IPS DF 4.7 (cell line): ENCODE data around the gene SPEN.

Experiments used
- DNase-seq: peaks from one replicate; pipeline ENCODE4 v3.0.0-alpha.2; 2013; ENCODE audit warnings: low spot score; ENCODE audit errors: extremely low read depth

The SPEN gene

DNA sequence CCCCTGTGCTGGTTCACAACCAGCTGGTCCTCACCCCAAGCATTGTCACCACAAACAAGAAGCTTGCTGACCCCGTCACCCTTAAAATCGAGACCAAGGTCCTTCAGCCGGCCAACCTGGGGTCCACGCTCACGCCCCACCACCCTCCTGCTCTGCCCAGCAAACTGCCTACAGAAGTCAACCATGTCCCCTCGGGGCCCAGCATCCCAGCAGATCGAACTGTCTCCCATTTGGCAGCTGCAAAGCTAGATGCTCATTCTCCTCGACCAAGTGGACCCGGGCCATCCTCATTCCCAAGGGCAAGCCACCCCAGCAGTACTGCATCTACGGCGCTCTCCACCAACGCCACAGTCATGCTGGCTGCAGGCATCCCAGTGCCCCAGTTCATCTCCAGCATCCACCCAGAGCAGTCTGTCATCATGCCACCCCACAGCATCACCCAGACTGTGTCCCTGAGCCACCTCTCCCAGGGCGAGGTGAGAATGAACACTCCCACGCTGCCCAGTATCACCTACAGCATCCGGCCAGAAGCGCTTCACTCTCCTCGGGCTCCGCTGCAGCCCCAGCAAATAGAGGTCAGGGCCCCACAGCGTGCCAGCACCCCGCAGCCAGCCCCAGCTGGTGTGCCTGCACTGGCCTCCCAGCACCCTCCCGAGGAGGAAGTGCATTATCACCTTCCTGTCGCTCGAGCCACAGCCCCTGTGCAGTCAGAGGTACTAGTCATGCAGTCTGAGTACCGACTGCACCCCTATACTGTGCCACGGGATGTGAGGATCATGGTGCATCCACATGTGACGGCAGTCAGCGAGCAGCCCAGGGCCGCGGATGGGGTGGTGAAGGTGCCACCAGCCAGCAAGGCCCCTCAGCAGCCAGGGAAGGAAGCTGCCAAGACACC lies 87.8 kb downstream of the SPEN start:
- no peak for DNase-seq

DNA sequence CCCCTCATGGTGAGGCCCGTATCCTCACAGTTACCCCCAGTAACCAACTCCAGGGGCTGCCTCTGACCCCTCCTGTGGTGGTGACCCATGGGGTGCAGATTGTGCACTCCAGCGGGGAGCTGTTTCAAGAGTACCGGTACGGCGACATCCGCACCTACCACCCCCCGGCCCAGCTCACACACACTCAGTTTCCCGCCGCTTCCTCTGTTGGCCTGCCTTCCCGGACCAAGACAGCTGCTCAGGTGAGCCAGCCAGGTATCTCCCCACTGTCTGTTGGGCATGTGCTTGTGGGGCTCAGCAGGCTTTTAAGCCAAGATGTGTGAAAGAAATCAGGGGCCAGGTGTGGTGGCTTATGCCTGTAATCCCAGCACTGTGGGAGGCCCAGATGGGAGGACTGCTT lies 88.5 kb downstream of the SPEN start:
- no peak for DNase-seq

DNA sequence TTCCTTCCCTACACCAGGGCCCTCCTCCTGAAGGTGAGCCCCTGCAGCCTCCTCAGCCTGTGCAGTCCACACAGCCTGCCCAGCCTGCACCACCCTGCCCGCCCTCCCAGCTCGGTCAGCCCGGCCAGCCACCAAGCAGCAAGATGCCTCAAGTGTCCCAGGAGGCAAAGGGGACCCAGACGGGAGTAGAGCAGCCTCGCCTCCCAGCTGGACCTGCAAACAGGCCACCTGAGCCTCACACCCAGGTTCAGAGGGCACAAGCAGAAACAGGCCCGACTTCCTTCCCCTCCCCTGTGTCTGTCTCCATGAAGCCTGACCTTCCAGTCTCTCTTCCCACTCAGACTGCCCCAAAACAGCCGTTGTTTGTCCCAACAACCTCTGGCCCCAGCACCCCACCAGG lies 89.6 kb downstream of the SPEN start:
- no peak for DNase-seq

DNA sequence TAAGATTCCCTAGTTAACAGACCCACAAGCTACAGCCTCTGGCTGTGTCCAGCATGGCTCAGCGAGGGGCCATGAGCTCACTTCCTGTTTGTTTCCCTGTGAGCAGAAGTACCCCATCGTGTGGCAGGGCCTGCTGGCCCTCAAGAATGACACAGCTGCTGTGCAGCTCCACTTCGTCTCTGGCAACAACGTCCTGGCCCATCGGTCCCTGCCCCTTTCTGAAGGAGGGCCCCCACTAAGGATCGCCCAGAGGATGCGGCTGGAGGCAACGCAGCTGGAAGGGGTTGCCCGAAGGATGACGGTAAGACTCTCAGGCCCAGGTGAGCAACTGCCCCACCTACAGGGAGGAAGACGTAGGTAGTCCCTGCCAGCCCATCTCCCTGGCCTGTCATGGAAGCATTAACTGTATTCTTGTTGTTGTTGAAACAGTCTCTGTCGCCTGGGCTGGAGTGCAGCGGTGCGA lies 90.2 kb downstream of the SPEN start:
- no peak for DNase-seq

DNA sequence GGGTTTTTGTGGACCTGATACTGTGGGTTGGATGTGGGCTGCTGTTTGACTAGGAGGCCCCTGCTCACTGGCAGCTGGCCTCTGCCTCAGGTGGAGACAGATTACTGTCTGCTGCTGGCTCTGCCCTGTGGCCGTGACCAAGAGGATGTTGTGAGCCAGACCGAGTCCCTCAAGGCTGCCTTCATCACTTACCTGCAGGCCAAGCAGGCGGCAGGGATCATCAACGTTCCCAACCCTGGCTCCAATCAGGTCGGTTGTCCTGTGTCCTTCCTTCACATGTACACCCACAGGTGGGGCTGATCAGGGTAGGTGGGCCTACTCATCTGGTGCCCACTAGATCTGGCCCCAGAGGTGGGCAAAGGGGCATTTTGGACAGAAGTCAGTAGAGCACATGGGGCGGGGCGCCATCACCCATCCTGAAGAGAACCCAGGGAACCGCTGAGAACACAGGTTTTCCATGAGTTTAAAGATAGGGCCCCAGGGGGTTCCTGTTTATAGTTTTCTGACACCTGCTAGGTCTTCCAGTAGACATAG lies 91.2 kb downstream of the SPEN start:
- DNase-seq = no peak

DNA sequence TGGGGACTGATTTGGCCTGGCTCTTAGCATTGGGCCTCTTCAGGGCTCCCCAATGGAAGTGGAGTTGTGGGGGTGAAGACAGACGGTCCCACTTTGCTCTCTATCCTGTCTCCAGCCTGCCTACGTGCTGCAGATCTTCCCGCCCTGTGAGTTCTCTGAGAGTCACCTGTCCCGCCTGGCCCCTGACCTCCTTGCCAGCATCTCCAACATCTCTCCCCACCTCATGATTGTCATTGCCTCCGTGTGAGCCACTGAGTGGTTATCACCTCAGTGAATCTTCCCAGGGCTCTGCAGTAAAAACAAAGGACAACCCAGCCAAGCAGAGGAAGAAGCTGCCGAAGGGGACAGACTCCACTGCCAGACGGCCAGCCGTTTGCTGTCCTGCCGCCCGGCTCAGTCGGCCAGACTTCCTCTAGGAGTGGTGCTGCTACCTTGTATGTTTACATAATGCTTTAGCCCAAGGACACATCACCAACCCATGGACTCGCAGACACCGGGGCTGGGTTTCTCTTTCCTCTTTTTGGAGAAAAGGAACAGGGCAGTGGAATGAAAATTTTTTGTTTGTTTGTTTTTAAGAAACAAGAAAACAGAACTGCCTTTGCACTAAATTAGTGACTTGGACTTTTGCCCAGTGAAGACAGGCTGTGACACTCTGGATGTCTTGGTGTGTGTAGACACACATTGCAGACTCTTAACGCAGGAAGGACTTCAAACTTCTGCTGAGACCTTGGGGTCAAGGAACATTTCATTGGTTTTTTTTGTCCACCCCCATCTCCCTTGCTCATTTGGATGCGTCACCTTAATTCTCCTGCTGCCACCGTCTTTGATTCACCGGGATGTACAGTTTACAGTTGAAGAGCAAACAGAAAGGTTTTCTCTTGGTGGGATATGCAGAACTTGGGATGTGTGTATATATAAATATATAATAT lies 91.9 kb downstream of the SPEN start:
- DNase-seq = no peak

DNA sequence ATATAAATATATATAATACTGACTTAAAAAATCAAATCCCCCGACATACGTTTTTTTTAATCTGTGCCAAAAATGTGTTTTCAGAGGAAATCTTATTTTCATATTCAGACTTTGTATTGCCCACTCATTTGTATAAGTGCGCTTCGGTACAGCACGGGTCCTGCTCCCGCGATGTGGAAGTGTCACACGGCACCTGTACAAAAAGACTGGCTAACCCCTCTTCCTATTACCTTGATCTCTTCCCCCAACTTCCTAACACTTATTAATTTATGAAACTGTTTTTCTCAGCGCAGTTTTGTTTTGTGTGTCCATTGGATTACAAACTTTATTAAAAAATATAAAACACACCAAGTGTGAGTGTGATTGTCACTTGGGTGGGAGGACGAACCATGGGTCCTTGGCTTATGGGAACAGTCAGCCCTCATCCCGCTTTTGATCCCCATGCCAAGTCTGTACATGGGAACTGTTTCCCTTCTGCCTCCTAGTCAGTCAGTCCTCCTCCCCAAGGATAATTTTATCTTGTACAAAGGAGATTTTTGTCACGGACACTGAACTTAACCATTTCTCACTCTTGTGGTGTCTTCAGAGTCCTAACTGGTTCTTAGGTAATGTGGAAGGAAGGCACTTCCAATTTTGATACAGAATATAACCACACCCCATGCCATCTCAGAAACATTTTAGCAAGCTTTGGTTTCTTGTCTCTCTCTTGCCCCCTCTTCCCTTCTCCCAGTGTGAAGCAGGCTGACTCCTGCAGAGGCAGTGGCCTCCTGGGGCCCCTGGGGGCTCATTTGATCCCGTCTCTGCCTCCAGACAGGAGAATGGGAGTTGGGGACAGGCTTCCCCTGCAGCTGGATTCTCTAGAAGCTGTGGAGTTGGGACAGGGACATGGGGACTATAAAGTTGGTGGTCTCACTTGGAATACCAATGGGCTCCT lies 92.9 kb downstream of the SPEN start:
- no peak for DNase-seq

DNA sequence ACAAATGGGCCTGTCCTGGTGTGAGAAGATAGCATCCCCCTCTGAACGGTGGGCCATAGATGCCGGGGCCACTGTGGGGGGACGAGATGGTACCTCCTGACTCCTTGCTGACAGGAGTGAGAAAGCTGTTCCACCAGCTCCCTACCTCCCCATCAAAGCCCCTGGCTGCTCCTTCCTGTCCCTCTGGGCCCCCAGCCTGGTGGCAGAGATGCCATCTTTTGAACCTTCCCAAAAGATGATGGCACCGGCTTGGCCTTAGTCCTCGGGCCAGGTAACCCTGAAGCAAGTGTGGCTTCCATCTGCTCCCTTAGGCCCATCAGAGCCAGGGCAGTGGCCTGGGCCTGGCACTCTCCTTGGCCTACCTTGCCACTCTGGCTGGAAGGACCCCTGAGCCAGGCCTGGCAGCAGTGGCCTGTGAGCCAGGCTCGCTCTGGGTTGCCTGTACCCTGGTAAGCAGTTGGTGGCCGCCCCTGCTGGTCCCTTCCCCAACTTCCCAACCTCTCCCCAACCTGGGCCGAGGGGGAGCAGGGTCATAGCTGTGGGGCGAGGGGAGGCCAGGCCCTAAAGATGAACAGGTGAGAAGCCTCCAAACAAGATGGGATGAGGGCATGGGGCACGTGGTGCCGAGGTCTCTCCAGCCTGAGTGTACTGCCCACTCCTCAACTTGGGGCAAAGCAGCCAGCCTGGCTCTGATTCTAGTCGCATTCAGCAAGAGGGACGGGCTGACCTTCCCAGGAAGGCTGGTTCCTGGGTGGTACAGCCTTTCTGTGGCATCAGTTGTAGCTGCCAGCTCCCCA lies 93.7 kb downstream of the SPEN start:
- no peak for DNase-seq

DNA sequence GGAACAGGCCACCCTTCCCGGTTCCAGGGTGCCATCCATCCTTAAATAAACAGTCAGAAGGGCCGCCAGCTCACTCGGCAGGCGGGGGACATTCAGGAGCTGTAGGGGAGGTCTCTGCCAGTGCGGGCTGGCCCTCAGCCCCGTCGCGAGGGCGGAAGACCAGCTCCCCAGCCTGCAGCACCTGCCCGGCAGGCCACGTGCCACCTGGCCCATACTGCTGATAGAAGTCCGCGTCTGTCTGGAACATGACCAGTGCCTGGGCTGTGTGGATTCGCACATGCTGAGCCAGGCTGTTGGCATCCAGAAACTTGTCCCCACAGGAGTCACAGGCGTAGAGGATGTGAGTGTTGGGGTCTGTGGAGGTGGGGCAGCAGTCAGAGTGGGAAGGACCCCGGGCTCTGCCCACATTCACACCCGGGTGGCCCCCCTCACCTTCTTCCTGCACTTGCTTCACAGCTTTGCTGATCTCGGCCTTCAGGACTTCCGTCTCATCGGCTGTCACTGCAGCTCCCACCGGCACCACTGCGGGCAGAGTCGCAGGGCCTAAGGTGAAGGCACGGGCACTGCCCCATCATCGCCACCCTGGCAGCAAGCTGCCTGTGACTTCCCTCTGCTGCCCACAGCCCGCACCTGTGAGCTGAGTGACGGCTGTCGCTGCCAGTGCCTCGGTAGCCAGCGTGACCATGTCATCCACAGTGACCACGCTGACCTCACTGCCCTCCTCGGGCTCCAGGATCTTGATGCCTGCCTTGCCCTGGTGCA lies 94.6 kb downstream of the SPEN start:
- DNase-seq = no peak

DNA sequence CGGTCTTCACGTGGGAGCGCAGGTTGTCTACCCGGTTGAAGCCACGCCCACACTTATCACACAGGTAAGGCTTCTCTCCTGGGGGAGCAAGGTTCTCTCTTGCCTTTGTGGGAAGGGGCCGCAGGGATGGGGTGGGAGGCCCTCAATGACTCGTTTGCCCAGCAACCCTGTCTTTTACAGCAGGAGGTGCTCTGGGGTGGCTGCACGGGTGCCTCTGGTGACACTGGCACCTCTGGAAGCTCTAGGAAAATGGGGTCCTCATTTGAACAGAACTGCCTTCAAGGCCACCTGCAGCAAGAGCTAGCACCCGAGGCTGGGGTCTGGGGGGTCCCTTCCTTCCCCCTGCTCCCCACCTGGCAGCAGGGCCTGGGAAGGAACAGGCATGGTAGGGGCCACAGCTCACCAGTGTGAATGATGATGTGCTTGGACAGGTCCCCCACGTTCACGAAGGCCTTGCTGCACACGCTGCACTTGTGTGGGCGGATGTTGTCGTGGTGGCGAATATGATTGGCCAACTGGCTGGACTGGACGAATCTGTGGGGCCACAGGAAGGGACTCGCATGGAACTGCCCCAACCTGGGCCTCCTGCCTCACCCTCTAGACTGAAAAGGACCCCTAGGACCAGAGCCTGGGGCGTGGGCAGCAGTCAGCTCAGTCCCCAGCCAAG lies 95.3 kb downstream of the SPEN start:
- no peak for DNase-seq

DNA sequence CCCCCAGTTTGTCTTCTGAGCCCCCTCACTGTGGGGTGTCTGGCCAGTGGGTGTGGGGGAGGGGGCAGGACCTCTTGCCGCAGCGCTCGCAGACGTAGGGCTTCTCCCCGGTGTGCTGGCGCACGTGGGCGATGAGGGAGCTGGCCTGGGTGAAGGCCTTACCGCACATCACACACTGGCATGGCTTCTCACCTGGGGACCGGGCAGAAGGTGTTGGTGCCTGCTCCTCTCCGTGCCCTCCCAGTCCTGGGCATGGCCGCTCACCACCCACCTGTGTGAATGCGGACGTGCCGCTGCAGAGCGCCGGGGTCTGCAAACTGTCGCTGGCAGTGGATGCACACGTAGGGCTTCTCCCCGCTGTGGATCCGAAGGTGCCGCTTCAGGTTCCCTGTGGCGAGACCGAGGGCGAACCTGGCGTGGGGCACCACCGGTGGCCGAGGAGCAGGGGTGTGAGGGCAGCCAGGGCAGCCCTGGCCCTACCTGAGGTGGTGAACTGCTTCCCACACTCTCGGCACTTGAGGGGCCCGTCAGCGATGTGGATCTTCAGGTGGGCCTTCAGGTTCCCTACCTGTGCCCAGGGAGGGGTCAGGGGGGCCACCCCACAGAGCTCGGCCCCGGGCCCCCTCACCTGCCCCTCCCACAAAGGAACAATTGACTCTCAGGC lies 96.0 kb downstream of the SPEN start:
- DNase-seq = no peak

DNA sequence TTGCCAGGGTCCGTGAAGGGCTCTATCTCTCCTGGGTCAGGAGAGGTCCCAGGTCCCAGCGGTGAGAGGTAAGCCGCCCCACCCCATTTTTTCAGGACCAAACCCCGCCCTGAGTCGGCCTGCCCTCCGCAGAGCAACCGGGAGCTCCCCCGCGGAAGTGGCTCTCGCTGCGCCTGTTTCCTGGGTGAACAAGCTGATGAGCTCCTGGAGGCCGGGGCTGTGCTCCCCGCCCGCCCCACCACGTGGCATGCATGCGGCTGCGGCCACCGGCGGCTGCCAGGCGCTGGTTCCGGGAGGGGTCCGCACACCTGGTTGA lies 96.4 kb downstream of the SPEN start:
- DNase-seq = no peak

DNA sequence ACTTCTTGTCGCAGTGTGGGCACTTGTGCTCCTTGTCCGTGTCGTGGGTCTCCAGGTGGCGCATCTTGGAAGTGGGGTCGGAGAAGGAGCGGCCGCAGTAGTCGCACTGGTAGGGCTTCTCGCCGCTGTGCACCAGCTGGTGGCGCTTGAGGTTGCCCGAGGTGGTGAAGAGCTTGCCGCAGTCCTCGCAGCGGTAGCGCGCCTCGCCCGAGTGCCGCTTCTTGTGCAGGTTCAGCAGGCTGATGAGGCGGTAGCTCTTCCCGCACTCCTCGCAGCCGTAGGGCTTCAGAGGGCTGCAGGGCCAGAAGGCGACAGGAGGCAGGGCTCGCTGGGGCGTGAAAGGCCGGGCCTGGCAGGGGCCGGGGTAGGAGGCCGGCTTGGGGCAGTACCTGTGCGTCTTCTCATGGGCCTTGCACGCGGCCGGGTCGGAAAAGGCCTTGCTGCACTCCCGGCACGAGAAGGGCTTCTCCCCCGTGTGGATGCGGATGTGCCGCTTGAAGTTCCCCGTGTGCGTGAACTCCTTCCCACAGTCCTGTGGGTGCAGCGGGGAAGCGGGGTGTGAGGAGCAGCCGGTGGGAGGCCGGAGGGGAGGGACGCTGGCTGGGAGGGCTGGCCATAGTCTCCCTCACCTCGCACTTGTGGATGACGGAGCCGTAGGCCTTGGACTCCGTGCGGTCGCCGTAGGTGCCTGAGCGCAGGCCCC lies 97.0 kb downstream of the SPEN start:
- no peak for DNase-seq

DNA sequence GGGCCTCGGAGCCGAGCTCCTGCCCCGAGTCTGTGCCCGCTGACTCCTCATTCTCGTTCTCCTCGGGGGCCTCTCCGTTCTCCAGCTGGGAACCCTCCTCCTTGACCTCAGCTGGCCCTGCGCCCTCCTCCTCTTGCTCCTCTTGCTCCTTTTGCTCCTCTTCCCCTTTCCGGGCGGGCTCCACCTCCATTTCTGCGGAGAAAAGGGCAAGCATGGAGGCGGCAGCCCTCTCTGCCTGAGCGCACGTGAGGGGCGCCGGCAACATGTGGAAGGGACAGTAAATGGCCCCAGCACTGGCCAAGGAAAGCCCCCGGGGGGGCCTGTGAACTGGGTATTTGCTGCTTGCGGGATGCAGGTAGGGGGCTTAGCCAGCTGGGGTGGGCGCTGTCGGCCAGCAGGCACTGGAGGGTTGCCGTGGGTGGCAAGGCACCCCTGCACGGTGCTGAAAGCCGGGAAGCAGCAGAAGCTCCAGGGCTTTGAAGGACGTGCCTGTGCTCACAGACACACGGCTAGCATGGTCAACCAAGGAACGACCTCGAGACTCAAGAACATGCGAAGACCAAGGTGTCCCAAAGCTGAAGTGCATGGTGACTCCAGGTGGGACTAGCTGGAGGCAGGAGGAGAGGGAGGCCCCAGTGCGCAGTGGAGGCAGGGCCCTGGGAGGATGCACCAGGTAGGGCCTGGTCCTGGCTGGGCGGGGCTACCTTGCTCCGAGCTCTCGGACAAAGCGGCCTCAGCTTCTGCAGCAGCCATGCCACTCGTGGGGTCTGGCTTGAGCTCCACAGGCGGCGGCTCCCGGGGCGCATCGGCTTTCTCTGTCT lies 97.7 kb downstream of the SPEN start:
- DNase-seq = no peak

DNA sequence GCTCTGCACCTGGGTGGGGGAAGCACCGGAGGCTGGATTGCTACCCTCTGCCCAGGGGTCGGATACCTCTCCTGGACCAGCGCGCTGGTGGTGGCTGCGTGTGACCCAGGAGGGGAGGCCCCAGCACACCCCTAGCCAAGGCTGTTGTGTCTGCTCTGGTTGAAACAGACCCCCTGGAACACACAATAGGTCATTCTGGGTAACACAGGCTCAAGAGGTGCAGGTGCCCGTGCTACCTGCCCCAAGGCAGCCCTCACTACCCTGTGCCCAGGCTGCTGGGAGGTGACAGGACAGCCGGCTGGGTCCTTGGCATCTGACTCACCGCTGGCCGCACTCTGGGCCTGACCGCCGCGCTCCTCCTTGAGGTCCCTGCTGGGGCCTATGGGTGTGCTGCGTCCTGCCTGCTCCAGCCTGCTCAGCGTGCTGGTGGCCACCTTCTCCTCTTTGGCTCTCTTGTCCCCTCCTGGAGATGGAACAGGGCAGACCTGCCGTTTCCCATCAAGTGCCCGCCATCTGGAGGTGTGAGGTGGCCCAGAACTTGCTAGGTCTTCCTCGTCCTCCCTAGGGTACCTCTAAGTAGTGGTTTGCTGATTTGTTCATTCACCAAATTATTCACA lies 98.4 kb downstream of the SPEN start:
- no peak for DNase-seq

DNA sequence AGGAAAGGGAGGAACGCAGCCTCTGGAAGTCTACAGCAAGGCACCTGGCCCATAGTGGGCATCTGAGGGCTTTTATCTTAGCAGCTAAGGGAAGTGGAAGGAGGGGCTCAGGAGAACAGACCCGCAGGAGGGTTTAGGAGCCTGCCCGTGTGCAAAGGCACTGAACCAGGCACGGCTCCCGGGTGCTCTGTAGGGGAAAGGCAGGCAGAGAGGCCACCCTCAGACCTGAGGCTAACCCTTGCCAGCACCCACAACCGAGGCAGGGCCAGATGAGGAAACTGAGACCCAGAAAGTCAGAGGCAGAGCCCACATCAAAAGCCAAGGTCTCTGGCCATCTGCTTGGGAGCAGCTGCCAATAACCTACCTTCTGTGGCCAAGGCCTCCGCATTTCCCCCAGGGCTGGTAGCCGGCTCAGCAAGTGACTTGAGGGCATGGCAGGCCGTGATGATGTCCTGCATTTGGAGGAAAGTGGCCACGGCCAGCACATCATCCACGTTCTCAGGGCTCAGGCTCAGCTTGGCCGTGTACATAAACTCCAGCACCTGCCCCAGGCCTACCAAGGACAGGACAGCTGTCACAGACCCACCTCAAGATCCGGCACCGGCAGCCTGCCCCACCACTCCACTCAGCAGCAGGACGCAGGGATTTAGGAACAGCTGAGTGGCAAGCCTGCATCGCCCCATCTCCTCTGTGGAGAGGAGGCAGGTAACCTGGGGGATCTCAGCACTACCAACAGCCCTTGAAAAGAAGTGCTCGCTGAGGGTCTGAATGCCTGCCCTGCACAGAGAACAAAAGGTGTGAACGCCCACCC lies 99.3 kb downstream of the SPEN start:
- no peak for DNase-seq
